ENCODE measurements around the gene EFHD1. TPM values are rescaled to one million over a fixed set of nuclear protein-coding genes. Genes with fewer than 3 reads are reported as not detected.

Gene EFHD1
- total RNA-seq, 1 experiment from 2014 or later = 73.5 TPM

DNA sequence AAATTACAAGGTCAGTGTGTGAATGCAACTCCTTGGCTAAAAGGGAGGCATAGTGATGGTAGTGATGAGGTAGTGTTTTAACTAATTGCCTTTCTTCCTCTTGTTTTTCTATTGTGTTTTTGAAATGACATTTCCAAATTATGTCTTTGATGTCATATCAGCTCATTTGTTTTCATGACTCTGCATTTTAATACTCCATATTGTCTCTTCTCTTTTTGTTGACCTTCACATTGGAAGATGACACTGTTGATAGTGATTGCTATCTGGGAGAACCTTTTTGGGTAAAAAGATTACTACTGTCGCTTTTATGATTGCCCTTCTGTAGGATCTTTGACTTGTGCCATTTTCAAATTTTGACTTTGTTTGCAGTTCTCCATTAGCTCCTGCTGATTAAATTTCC lies 66.8 kb downstream of the EFHD1 start:
- DNase-seq (ENCODE audit: low read depth, low spot score) = no peak
- Histone ChIP-seq H3K27ac (ENCODE audit: low read length) (no peak overlapping the region; the same call in 1 of the 2 replicates), H3K4me3 (ENCODE audit: low read depth in 2 of 2, low read length in 2 of 2) (no peak overlapping the region), H3K9me3 (ENCODE audit: control insufficient read depth, insufficient read depth, low read depth, low read length) (no peaks in the 10 kb centered on the region), H3K4me1 (ENCODE audit: control insufficient read depth, insufficient read depth, low read length) (peaks cover 26% of the 10 kb centered on the region), H3K27me3 (ENCODE audit: control insufficient read depth, insufficient read depth, low read length) (no peaks in the 10 kb centered on the region), H3K36me3 (ENCODE audit: control insufficient read depth, insufficient read depth, low read length) (peaks cover 11% of the 10 kb centered on the region)
- in situ Hi-C loops (cut with HindIII; ENCODE audit: low pct_unique_long_range_greater_than_20kb, low sequenced_read_pairs) = no loop called here
- TF ChIP-seq SIN3A (IDR thresholded peaks at IDR 0.05; ENCODE audit: borderline replicate concordance, insufficient read depth, low read depth, low read length) (no peak), POLR2AphosphoS5 (IDR thresholded peaks at IDR 0.05; ENCODE audit: low read depth, low read length) (no peak), TCF7L2 (IDR thresholded peaks at IDR 0.05; ENCODE audit: low read depth, low read length) (no peak), CTCF (IDR thresholded peaks at IDR 0.05) (no peak)
- TF ChIP-seq, protein P1, sequence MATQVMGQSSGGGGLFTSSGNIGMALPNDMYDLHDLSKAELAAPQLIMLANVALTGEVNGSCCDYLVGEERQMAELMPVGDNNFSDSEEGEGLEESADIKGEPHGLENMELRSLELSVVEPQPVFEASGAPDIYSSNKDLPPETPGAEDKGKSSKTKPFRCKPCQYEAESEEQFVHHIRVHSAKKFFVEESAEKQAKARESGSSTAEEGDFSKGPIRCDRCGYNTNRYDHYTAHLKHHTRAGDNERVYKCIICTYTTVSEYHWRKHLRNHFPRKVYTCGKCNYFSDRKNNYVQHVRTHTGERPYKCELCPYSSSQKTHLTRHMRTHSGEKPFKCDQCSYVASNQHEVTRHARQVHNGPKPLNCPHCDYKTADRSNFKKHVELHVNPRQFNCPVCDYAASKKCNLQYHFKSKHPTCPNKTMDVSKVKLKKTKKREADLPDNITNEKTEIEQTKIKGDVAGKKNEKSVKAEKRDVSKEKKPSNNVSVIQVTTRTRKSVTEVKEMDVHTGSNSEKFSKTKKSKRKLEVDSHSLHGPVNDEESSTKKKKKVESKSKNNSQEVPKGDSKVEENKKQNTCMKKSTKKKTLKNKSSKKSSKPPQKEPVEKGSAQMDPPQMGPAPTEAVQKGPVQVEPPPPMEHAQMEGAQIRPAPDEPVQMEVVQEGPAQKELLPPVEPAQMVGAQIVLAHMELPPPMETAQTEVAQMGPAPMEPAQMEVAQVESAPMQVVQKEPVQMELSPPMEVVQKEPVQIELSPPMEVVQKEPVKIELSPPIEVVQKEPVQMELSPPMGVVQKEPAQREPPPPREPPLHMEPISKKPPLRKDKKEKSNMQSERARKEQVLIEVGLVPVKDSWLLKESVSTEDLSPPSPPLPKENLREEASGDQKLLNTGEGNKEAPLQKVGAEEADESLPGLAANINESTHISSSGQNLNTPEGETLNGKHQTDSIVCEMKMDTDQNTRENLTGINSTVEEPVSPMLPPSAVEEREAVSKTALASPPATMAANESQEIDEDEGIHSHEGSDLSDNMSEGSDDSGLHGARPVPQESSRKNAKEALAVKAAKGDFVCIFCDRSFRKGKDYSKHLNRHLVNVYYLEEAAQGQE (IDR thresholded peaks at IDR 0.05; ENCODE audit: insufficient read depth in 1 of 2, low read depth in 2 of 2, low read length in 1 of 2) = no peak
- intact Hi-C loops (cut with micrococcal nuclease; ENCODE audit: unreplicated experiment) = no loop called here
- no TSS peak for BruUV-seq (replicated peaks)
- ChIA-PET POLR2A (no interaction called here), CTCF (no interaction called here)
- no peak for ATAC-seq

GRCh38 chr2:232707076-232707475 lies 73.7 kb downstream of the EFHD1 start:
- no peaks in the 10 kb centered on the region for H3K9me3 ChIP-seq (ENCODE audit: control insufficient read depth, insufficient read depth, low read depth, low read length)
- no TSS peak for BruUV-seq (replicated peaks)
- H3K27ac ChIP-seq (ENCODE audit: low read length) = no peak overlapping the region
- ChIA-PET POLR2A (no interaction called here), CTCF (no interaction called here)
- 0 out of 2 replicates have a peak, but pooled peaks cover 3% of the 10 kb centered on the region for H3K36me3 ChIP-seq (ENCODE audit: control insufficient read depth, insufficient read depth, low read length)
- DNase-seq (ENCODE audit: low read depth, low spot score) = no peak
- in situ Hi-C loops (cut with HindIII; ENCODE audit: low pct_unique_long_range_greater_than_20kb, low sequenced_read_pairs) = no loop called here
- intact Hi-C loops (cut with micrococcal nuclease; ENCODE audit: unreplicated experiment) = no loop called here
- H3K4me1 ChIP-seq (ENCODE audit: control insufficient read depth, insufficient read depth, low read length) = no peaks in the 10 kb centered on the region
- ATAC-seq = no peak
- H3K27me3 ChIP-seq (ENCODE audit: control insufficient read depth, insufficient read depth, low read length) = no peaks in the 10 kb centered on the region
- TF ChIP-seq, protein P1 (IDR thresholded peaks at IDR 0.05; ENCODE audit: insufficient read depth in 1 of 2, low read depth in 2 of 2, low read length in 1 of 2) = no peak
- TF ChIP-seq CTCF (IDR thresholded peaks at IDR 0.05) (no peak), SIN3A (IDR thresholded peaks at IDR 0.05; ENCODE audit: borderline replicate concordance, insufficient read depth, low read depth, low read length) (no peak), POLR2AphosphoS5 (IDR thresholded peaks at IDR 0.05; ENCODE audit: low read depth, low read length) (no peak), TCF7L2 (IDR thresholded peaks at IDR 0.05; ENCODE audit: low read depth, low read length) (no peak)
- H3K4me3 ChIP-seq (ENCODE audit: low read depth in 2 of 2, low read length in 2 of 2) = no peak overlapping the region

Data from Panc1 (cell line).